ENCODE results near the gene CPTP.

CPTP gene

DNA sequence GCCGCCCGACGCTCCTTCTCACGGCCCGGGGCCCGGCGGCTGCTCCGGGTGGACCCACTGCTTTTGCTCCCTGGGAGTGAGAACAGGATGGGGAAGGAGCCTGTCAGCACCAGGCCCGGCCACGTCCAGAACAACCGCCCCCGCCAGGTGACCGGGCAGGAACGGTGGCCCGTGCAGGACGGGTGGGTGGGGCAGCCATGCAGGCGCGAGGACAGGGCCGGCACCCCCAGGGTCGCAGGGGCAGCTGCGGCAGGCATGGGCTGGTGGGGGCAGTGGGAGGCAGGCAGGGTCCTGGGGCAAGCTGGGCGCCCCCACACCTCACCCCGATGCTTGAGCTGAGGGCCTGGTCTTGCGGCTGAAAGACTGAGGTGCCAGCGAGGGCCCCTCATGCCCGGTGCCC, 11.8 kb downstream of the CPTP start:
- DNase-seq (ENCODE audit: low read depth) = no peak

DNA sequence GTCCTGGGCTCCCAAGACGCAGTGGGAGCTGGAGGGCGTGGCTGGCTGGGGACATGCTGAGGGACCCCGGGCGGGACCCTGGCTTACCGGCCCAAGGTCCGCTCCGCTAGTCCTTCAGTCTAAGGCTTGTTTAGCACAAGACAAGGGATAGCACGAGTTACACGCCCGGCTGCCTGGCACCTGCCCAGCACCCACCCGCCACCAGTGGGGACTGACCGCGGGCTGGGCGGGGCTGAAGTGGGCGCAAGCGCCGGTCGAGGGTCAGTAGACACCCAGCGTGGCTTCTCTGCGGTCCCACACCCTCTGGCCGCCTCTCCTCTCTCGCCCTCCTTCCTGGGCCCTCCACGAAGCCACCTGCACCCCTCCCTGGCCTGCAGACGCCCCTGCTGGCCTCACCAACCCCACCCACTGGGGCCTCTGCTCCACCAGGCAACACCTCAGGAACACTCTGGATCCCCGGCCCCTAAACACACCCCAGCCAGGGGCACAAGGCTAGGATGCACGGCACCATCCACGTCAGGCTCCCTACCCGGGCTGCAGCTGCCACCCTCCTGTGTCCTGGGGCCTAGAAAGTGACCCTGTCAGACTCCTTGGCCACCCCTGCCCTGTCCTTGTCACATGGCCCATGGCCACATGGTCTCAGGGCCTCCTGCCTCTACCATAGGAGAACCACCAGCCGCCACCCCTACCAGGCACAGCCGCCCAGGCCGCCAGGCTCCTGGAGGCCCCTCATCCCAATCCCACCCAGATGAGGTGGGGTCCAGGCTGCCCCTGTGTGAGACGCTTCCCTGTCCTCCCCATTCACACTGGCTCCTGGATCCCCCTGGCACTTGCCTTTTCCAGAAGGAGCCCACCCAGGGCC, 12.6 kb downstream of the CPTP start:
- DNase-seq (ENCODE audit: low read depth) = no peak

DNA sequence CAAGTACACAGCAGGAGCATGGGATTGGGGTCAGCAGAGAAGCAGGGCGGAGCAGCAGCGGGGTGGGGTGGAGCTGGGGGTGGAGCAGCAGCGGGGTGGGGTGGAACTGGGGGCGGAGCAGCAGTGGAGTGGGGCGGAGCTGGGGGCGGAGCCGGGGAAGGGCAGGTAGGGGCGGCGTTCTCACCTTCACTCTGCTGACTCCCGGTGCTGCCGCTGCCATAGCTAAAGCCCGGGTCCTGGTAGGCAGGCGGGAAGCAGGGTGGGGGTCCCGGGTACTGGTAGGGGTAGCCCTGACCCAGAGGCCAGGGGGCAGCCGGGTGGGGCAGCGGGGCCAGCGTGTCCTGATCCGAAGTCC, 13.2 kb downstream of the CPTP start:
- DNase-seq (ENCODE audit: low read depth) = no peak

DNA sequence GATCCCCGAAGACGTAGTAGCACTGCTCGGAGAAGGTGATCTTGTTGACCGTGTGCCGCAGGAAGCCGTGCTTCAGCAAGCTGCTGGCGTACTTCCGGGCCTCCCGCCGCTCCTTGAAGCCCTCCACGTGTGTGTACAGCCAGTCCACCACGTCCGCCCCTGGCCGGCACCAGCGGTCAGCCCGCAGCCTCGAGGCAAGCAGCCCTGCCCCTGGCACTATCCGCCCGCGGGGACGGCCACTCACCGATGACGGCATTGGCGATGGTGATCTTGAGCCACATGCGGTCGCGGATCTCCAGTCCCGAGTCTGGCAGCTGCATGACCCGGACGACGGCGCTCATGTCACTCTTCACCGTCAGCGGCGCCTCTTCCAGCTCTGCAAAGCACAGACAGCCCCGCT, 13.7 kb downstream of the CPTP start:
- DNase-seq (ENCODE audit: low read depth) = no peak

DNA sequence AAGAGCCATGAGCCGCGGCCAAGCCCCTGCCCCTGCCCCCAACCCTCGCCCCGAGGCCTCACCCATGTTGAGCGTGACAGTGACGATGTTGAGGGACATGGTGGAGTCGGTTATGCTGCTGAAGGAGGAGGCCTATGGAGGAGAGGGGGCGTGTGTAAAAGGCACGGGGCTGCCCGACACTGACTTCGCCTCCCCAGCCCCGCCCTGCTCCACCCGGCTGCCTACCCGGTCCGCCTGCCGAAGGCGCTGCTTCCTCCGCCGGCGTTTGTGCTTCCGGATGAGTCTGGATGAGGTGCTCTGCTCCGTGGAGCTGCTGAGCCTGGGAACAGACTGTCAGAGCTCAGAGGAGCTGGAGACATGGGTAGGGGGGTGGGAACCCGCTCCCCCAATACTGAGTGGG, 15.6 kb downstream of the CPTP start:
- DNase-seq (ENCODE audit: low read depth) = no peak

DNA sequence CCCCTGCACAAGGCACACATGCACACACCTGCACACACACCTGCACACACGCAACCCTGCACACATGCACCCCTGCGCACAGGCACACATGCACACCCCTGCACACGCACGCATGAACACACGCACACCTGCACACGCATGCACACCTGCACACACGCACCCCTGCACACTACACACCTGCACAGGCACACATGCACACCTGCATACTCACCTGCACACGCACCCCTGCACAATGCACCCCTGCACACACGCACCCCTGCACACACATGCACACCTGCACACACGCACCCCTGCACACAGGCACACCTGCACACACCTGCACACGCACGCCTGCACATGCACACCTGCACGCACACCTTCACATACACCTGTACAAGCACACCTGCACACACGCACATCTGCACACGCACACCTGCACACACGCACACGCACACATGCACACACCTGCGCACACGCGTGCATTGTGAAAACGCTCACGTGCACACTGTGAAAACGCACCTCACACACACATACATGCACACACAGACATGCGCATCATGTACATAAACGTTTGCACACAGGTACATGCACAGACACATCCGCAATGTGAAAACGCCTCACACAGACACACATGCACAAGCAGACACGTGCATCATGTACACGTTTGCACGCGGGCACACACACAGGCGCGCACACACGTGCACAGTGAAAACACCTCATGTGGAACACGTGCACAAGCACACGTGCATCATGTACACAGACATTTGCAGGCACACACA, 16.4 kb downstream of the CPTP start:
- no peak for DNase-seq (ENCODE audit: low read depth)

DNA sequence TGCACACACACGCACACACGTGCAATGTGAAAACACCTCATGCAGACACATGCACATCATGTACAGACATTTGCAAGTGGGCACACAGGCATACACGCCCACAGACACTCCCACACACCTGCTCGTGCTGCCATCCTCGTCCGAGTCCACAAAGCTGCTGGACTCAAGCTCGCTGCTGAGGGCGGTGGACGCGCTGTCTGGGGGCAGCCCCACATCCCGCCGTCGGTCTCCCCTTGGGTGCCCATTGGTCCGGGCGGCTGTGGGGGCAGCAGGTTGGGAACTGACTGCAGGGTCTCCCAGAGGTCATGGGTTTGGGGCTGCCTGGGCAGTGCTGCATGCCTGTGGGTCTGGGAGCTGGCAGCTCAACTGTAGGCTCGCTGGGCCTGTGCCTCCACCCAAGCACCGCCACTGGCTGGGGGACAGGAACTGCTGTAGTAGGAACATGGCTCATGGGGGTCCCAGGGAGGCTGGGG, 17.0 kb downstream of the CPTP start:
- DNase-seq (ENCODE audit: low read depth) = no peak

DNA sequence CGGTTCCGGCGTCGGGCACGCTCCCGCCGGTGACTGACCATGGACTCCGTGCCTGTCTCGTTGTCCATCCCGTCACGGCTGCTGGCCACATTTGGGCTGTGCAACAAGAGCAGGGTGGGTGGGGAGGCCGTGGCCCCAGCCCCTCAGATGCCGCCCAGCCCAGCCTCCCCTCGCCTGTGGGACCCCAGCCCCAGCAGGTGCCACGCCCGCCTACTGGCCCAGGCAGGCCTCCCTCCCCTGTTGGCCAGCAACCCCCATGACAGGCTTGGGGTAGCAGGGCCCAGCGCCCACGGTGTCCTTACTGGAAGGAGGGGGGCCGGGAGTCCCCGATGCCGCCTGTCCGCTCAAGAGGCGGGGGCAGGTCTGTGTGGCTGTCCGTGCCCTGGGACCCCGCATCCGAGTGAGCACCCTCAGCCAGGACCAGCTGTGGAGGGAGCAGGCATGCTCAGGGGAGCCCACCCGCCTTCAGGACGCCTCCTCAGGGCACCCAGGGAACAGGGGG, 17.5 kb downstream of the CPTP start:
- DNase-seq (ENCODE audit: low read depth) = no peak

DNA sequence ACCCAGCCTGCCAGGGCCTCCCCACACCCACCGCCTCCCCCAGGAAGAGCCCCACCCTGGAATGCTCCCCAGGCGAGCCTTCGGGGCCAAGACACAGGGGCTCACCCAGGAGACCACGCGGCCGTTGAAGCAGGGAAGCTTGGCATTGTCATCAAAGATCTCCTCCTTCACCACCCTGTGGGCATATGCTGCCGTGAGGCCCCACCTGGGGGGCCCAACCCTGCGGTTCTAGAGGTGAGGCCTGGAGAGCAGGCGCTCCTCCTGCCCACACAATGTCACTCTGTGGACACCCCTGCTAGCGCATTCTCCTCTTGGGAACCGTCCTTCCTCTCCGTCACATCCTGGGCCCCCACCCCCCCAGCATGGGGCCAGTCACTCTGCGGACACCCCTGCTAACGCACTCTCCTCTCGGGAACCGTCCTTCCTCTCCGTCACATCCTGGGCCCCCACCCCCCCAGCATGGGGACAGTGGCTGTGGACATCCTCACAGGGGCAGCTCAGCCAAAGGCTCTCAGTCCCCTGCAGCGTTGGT, 18.0 kb downstream of the CPTP start:
- DNase-seq (ENCODE audit: low read depth) = no peak

DNA sequence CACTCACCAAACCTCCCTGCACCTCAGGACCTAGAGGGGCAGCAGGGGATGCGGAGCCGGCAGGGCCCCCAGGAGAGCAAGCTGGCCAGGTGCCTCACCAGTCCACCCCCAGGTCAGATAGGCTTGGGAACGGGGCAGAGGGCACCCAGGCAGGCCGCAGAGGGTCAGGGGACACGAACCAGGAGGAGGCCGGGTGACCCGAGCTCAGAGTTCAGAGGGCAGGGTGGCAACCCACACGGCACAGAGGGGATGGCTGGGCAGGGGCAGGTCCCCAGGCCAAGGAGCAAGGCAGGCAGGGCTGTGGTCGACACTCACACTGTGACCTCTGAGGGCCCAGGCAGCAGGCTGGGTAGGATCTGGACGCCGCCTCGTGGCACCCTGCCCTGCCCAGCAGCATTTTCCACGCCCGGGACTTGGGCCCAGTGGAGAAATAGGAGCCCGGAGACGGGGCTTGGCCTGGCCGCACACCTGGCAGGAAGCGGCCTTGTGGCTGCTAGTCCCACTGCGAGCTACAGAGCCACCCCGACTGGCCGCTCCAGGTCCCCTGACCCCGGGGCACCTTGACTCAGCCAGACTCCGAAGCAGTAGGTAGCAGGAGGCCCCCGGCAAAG, 19.3 kb downstream of the CPTP start:
- DNase-seq (ENCODE audit: low read depth) = no peak

DNA sequence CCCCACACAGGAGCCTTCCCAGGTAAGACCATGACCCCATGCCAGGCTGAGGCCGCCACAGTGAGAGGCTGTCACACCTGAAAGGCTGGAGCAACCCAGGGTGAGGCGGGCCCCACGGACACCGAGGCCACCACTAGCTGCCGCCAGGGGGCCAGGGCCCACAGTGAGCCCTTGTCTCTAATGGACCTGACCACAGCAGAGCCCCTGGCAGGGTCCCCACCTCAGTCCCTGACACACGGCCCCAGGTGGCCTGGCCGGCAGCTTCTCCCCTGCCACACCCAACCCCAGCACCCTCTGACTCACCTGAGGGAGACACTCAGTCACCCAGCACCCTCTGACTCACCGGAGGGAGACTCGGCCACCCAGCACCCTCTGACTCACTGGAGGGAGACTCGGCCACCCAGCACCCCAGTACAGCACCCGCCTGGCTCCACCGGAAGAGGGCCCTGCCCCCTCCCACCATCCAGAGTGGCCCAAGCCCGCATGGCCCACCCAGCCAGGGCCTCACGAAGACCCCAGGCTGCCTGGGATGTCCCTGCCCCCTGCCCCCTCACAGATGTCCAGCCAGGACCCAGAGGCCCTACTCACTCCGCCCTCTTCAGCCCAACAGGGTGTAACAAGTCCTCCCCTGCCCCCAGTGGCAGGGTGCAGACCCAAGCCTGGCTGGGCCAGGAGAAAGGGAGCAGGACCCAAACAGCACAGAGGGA, 20.2 kb downstream of the CPTP start:
- peak; percentile 30 for DNase-seq (ENCODE audit: low read depth)

DNA sequence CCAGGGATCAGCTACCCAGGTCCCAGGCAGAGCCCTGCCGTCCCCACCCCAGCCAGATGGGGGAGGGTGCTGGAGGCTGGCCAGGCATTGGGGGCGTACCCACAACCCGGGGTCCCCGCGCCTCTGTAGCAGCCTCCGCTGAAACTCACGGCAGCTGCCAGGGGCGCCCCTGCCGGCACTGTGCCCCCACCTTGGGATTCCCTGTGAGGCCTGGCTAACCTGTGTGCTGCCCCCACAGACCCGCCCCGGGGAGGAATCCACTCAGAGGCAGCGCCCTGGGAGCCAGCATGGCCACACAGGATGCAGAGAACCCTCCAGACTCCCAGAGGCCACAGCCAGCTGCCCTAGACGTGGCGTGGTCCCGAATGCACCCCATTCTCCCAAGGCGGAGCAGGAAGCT, 20.8 kb downstream of the CPTP start:
- no peak for DNase-seq (ENCODE audit: low read depth)

DNA sequence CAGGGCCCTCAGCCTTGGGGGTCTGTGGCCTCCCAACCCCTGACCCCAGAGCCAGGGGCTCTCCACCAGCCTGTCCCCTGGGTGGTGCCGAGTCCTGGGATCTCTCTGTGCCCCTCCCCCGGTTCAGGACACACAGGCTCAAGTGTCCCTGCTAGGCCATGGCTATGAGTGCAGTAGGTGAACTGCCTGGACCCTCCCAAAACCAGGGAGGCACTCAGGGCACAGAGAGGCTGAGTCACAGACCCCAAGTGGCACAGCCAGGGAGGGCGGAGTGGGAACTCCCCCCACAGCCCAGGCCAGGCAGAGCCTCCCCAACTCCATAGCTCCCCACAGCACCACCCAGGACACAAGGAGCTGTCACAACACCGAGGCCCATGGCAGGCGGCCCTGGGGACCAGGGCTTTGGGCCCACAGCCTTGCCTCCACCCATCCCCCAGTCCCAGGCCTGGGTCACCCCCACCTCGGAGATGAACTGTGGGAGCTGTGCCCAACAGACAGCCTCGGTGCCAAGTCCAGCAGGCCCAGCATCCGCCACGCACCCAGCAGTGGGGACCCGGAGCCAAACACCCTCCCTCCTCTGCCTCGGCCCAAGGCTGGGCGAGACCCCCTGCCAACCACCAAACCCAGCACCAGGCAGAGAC, 21.4 kb downstream of the CPTP start:
- DNase-seq (ENCODE audit: low read depth) = no peak

DNA sequence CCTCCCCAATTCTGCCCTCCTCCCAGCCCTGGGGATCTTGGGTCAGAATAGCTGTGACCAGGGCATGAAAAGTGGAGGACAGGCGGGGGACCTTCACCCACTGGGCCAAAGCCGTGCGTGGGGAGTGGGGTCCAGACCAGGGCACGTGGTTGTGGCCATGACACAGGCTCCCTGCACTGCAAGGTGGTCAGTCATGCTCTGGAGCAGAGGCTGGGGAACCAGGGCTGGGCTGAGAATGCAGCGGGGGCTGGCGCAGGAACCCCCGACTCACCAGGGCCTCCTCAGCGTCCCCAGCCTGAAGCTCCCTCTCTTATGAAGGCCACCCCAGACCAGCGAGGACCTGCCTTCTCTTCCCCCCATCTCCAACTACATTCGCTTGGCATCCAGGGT, 21.9 kb downstream of the CPTP start:
- DNase-seq (ENCODE audit: low read depth) = no peak

DNA sequence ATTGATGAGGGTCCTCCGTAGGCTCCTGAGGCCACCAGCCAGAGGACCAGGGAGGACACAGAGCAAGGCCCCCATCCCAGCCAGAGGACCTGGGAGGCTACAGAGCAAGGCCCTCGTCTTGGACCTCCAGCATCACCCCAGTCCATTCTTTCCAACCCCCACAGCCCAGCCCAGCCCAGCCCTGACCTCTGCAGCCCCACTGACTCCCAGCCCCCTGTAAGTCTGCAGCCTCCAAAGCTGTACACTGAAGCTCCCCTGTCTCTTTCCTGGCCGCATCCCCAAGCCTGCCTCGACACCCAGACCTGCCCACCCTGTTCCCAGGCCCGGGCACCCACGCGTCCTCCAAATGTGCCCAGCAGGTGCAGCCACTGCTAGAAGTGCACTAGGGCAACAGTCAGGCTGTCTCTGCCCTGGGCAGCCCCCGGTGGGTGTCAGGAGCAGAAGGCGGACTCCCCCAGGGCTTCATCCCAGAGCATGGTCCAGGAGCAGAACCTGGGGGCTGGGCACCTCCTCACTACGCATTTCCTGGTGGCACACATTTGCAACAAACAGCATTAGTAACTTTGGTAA, 22.5 kb downstream of the CPTP start:
- DNase-seq (ENCODE audit: low read depth) = no peak

DNA sequence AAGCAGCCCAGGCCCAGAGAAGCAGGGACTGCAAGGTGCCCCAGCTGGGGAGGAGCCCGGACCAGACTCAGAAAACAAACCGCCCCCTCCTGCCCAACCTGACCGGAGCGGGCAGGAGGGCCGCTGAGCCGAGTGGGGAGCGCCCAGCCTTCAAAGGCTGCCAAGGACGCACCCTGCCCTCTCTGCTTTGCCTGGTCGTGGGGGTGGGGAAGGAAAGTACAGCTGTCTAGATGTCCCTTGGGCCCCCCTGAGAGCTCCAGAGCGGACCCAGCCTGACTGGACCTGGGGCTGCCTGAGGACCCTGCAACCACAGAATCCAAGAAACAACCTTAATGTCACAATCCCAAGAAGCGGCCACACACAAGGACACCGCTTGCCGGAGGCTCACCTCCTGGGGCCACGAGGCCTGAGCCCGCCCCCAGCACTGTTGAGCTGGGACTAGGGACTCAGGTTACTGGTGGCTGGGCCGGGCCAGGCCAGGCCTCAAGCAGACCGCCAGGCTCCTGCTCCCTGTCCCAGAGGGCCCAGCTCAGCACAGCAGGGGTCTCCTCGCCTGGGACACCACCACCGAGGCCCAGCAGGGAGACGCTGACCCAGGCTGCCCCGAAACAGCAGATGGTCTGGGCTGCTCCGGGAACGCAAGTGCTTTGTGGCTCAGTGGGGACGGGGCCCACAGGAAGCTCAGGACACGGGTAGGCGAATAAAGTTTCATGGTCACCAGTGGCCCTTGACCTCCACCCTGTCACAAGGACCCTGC, 23.2 kb downstream of the CPTP start:
- DNase-seq (ENCODE audit: low read depth) = no peak

DNA sequence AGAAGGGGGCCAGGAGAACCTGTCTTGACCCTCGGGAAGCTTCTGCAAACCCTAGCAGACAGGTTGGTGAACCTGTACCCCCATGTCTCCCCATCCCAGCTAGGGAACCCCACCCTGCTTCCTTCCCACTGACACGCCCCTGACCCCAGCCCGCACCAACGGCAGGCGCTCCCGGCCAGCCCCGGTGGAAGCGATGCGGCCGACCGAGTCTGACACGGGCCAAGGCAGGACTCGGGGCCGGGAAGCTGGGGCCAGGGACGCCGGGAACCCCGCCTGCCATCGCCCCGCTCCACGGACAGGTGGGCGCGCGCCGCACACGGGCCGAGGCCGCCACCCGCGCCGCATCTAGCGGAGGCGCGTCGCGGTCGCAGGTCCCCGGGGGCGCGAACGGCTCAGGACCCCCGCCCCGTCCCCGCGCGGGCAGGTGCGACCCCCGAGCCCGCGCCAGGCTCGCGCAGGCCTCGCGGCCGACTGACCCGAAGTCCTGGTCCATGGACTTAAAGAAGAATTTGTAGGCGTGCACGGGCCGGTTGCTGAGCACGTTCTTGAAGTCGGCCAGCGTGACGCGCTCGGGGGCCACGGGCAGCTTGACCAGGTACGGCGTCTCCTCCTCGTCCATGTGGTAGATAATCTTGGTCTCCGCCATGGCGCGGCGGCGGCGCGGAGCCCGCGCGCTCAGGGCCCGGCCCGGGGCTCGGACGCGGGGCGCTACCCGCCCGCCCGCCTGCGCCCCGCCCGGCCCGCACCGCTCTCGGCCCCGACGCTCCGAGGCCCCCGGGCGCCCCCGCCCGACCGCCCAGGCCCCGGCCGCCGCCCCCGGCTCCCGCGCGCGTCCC, 24.0 kb downstream of the CPTP start:
- DNase-seq (ENCODE audit: low read depth) = no peak

DNA sequence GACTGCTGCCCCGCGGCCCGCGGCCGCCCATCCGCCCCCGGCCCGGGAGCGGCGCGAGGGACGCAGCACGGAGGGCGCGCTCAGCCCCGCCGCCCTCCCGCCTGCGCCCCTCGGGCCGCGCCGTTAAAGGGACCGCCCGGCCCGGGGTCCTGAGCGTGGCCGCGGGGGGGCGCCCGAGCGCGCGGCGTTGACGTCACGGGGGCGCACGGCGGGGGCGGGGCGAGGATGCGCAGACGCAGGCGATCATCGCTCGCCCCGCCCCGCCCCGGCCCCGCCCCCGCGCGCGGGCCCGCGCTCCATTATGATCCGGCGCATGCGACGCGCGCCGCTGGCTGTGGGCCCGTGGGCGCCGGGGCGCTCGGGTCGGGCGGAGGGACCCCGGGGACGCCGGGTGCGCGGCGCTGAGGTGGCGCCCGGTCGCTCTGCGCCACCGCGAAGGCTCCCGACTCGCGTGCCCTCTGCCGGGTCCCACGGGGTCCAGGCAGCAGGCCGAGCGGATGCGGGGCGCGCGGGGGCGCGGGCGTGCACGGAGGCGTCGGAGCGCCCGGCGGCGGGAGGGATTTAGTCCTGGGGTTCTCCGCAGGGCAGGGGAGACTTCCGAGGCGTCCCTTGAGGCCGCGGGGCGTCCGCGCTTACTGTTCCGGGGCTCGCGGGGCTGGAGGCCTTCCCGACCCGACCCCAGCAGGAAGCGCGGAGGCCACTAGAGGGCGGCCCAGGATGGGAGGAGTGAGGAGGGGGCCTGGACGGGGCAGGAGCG, 24.8 kb downstream of the CPTP start, which contains the start of gene DVL1:
Gene DVL1 (minus strand): TSS at position 163 of the 757 bp plus-strand sequence. CDS start 353 bp downstream, outside the sequence.
- DNase-seq (ENCODE audit: low read depth) = peak; percentile 38

Data from stimulated activated CD8-positive, alpha-beta memory T cell treated with anti-CD3 and anti-CD28 coated beads, Interleukin-7, amount 100 ng/mL, for 24 hours (primary cell).